ENCODE measurements around the gene PAIP2.

- no peak for TF ChIP-seq CTCF (conservative IDR thresholded peaks at IDR 0.05; ENCODE audit: low read length)
- no peak for TF ChIP-seq EZH2phosphoT487 (IDR thresholded peaks at IDR 0.05; ENCODE audit: borderline replicate concordance)
Observed at GRCh38 chr5:139393497-139394122, 52.0 kb downstream of the PAIP2 start.

Data from Loucy (cell line).